ENCODE results near the gene TAF4.

DNA sequence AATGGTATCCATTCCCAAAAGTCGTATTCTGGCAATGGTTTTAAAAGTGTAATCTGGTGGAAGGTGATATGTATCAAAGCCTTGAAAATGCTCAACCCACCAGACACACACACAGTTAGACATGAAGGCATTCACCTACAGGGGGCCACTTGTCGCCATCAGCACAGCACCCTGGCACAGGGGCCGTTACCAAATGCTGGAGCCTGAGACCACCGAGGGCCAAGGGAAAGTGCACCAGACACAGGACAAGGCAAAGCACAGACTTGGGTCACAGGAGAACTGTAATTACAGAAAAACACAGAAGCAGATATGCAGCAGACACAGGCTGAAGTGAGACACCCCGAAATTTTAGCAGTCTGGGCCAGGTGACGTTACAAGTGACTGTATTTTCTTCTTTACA, 9.3 kb downstream of the TAF4 start:
- TF ChIP-seq NFRKB (IDR thresholded peaks at IDR 0.05): no peak
- no peak for TF ChIP-seq ZNF384 (IDR thresholded peaks at IDR 0.05)
- no peak for TF ChIP-seq FOXK2 (IDR thresholded peaks at IDR 0.05)
- TF ChIP-seq SP1 (IDR thresholded peaks at IDR 0.05): no peak
- no peak for TF ChIP-seq FOXM1 (IDR thresholded peaks at IDR 0.05; ENCODE audit: borderline replicate concordance)
- no peak for TF ChIP-seq LEF1 (IDR thresholded peaks at IDR 0.05; ENCODE audit: borderline replicate concordance)

Data from HEK293T (cell line).